ENCODE data around the gene OR5W2.
"Not testable (repeated sequence)": the region's sequence is repeated elsewhere in the genome, so short reads cannot be mapped to it uniquely, and the experiment has no call there.

OR5W2 gene

GRCh38 chr11:55873146-55873545, 41.2 kb downstream of the OR5W2 start:
- not testable (repeated sequence) for H3K4me3 ChIP-seq (ENCODE audit: low read depth, low read length); H3K4me1 ChIP-seq (ENCODE audit: control insufficient read depth, insufficient read depth, low read length); H3K27ac ChIP-seq (ENCODE audit: low read depth, low read length); H3K27me3 ChIP-seq (ENCODE audit: control insufficient read depth, insufficient read depth, low read length); H3K36me3 ChIP-seq (ENCODE audit: control insufficient read depth, insufficient read depth, low read length); H3K9ac ChIP-seq (ENCODE audit: low read depth, low read length)
- peaks cover 30% of the 10 kb centered on the region for H3K9me3 ChIP-seq (ENCODE audit: control insufficient read depth, insufficient read depth, low read length)

- H3K9ac ChIP-seq (ENCODE audit: low read depth, low read length); H3K27me3 ChIP-seq (ENCODE audit: control insufficient read depth, insufficient read depth, low read length); H3K4me3 ChIP-seq (ENCODE audit: low read depth, low read length); H3K27ac ChIP-seq (ENCODE audit: low read depth, low read length); H3K36me3 ChIP-seq (ENCODE audit: control insufficient read depth, insufficient read depth, low read length); H3K4me1 ChIP-seq (ENCODE audit: control insufficient read depth, insufficient read depth, low read length): not testable (repeated sequence)
- peaks cover 29% of the 10 kb centered on the region for H3K9me3 ChIP-seq (ENCODE audit: control insufficient read depth, insufficient read depth, low read length)
Observed at GRCh38 chr11:55872731-55873130, 41.7 kb downstream of the OR5W2 start.

GRCh38 chr11:55867354-55867753, 47.0 kb downstream of the OR5W2 start:
- H3K36me3 ChIP-seq (ENCODE audit: control insufficient read depth, insufficient read depth, low read length); H3K4me3 ChIP-seq (ENCODE audit: low read depth, low read length): not testable (repeated sequence)

More at GRCh38 chr11:55867354-55867753, 47.0 kb downstream of the OR5W2 start:
- not testable (repeated sequence) for H3K27ac ChIP-seq (ENCODE audit: low read depth, low read length); H3K4me1 ChIP-seq (ENCODE audit: control insufficient read depth, insufficient read depth, low read length); H3K27me3 ChIP-seq (ENCODE audit: control insufficient read depth, insufficient read depth, low read length); H3K9ac ChIP-seq (ENCODE audit: low read depth, low read length)
- peaks cover 27% of the 10 kb centered on the region; the same call in 1 of the 2 replicates for H3K9me3 ChIP-seq (ENCODE audit: control insufficient read depth, insufficient read depth, low read length)

Measured in HUES48 (cell line).